ENCODE measurements around the gene ALDH1A2.
A peak's percentile ranks its signal among the peaks of the same experiment; 100 is the strongest.
"Not testable (repeated sequence)": the region's sequence is repeated elsewhere in the genome, so short reads cannot be mapped to it uniquely, and the experiment has no call there.

ALDH1A2 gene

GRCh38 chr15:58081891-58082290 is 16.4 kb upstream of the ALDH1A2 start:
- DNase-seq (ENCODE audit: low spot score) = no peak
- peaks cover 2% of the 10 kb centered on the region for H3K4me1 Mint-ChIP-seq (ENCODE audit: low read depth)
- no peaks in the 10 kb centered on the region for H3K36me3 Mint-ChIP-seq (ENCODE audit: low read depth)
- H3K9me3 Mint-ChIP-seq = no peaks in the 10 kb centered on the region
- no peak overlapping the region for H3K27ac Mint-ChIP-seq
- no peaks in the 10 kb centered on the region for H3K27me3 Mint-ChIP-seq (ENCODE audit: low read depth)
- no peak overlapping the region for H3K4me3 Mint-ChIP-seq

GRCh38 chr15:58081456-58081855 is 15.9 kb upstream of the ALDH1A2 start:
- Mint-ChIP-seq H3K4me1 (ENCODE audit: low read depth) (peaks cover 2% of the 10 kb centered on the region), H3K9me3 (no peaks in the 10 kb centered on the region), H3K27me3 (ENCODE audit: low read depth) (no peaks in the 10 kb centered on the region), H3K4me3 (no peak overlapping the region), H3K36me3 (ENCODE audit: low read depth) (no peaks in the 10 kb centered on the region), H3K27ac (no peak overlapping the region)
- DNase-seq (ENCODE audit: low spot score) = no peak

- not testable (repeated sequence) for H3K9me3 Mint-ChIP-seq; H3K27ac Mint-ChIP-seq; H3K27me3 Mint-ChIP-seq (ENCODE audit: low read depth); DNase-seq (ENCODE audit: low spot score); H3K4me3 Mint-ChIP-seq; H3K36me3 Mint-ChIP-seq (ENCODE audit: low read depth); H3K4me1 Mint-ChIP-seq (ENCODE audit: low read depth)
Observed at GRCh38 chr15:58080959-58081358, 15.4 kb upstream of the ALDH1A2 start.

- no peak for DNase-seq (ENCODE audit: low spot score)
- Mint-ChIP-seq H3K27ac (no peak overlapping the region), H3K36me3 (ENCODE audit: low read depth) (no peaks in the 10 kb centered on the region), H3K4me1 (ENCODE audit: low read depth) (peaks cover 2% of the 10 kb centered on the region), H3K27me3 (ENCODE audit: low read depth) (peaks cover 2% of the 10 kb centered on the region), H3K9me3 (no peaks in the 10 kb centered on the region), H3K4me3 (no peak overlapping the region)
Observed at GRCh38 chr15:58080398-58080797, 14.9 kb upstream of the ALDH1A2 start.

GRCh38 chr15:58078591-58078990 is 13.1 kb upstream of the ALDH1A2 start:
- H3K27ac Mint-ChIP-seq = no peak overlapping the region
- peaks cover 5% of the 10 kb centered on the region for H3K27me3 Mint-ChIP-seq (ENCODE audit: low read depth)
- no peak for DNase-seq (ENCODE audit: low spot score)
- no peaks in the 10 kb centered on the region for H3K9me3 Mint-ChIP-seq
- no peak overlapping the region for H3K4me3 Mint-ChIP-seq
- no peaks in the 10 kb centered on the region for H3K4me1 Mint-ChIP-seq (ENCODE audit: low read depth)
- H3K36me3 Mint-ChIP-seq (ENCODE audit: low read depth) = no peaks in the 10 kb centered on the region

GRCh38 chr15:58077427-58077826 is 11.9 kb upstream of the ALDH1A2 start:
- Mint-ChIP-seq H3K36me3 (ENCODE audit: low read depth) (no peaks in the 10 kb centered on the region), H3K4me3 (no peak overlapping the region), H3K9me3 (no peaks in the 10 kb centered on the region), H3K27me3 (ENCODE audit: low read depth) (peaks cover 11% of the 10 kb centered on the region), H3K4me1 (ENCODE audit: low read depth) (no peaks in the 10 kb centered on the region), H3K27ac (no peak overlapping the region)
- DNase-seq (ENCODE audit: low spot score) = no peak

- no peak overlapping the region for H3K4me3 Mint-ChIP-seq
- no peaks in the 10 kb centered on the region for H3K9me3 Mint-ChIP-seq
- H3K27me3 Mint-ChIP-seq (ENCODE audit: low read depth) = peaks cover 26% of the 10 kb centered on the region
- DNase-seq (ENCODE audit: low spot score) = no peak
- no peak overlapping the region for H3K27ac Mint-ChIP-seq
- H3K4me1 Mint-ChIP-seq (ENCODE audit: low read depth) = no peaks in the 10 kb centered on the region
- no peaks in the 10 kb centered on the region for H3K36me3 Mint-ChIP-seq (ENCODE audit: low read depth)
Observed at GRCh38 chr15:58074452-58074851, 8.9 kb upstream of the ALDH1A2 start.

- Mint-ChIP-seq H3K27me3 (ENCODE audit: low read depth) (peaks cover 50% of the 10 kb centered on the region), H3K27ac (no peak overlapping the region), H3K36me3 (ENCODE audit: low read depth) (no peaks in the 10 kb centered on the region), H3K4me3 (no peak overlapping the region), H3K4me1 (ENCODE audit: low read depth) (peaks cover 3% of the 10 kb centered on the region), H3K9me3 (no peaks in the 10 kb centered on the region)
- DNase-seq (ENCODE audit: low spot score) = peak; percentile 29
Observed at GRCh38 chr15:58070801-58071418, 5.4 kb upstream of the ALDH1A2 start.

- H3K4me1 Mint-ChIP-seq (ENCODE audit: low read depth) = peaks cover 3% of the 10 kb centered on the region
- H3K27me3 Mint-ChIP-seq (ENCODE audit: low read depth) = peaks cover 58% of the 10 kb centered on the region
- H3K36me3 Mint-ChIP-seq (ENCODE audit: low read depth) = no peaks in the 10 kb centered on the region
- no peak for DNase-seq (ENCODE audit: low spot score)
- H3K27ac Mint-ChIP-seq = no peak overlapping the region
- no peaks in the 10 kb centered on the region for H3K9me3 Mint-ChIP-seq
- H3K4me3 Mint-ChIP-seq = no peak overlapping the region
Observed at GRCh38 chr15:58069008-58069407, 3.5 kb upstream of the ALDH1A2 start.

- H3K9me3 Mint-ChIP-seq = no peaks in the 10 kb centered on the region
- peaks cover 70% of the 10 kb centered on the region for H3K27me3 Mint-ChIP-seq (ENCODE audit: low read depth)
- H3K4me3 Mint-ChIP-seq = peak overlapping the region; percentile 64
- no peak overlapping the region for H3K27ac Mint-ChIP-seq
- no peaks in the 10 kb centered on the region for H3K36me3 Mint-ChIP-seq (ENCODE audit: low read depth)
- peak; percentile 52 for DNase-seq (ENCODE audit: low spot score)
- H3K4me1 Mint-ChIP-seq (ENCODE audit: low read depth) = peaks cover 3% of the 10 kb centered on the region
Observed at GRCh38 chr15:58066042-58066867, 744 bp upstream of the ALDH1A2 start.

- no peaks in the 10 kb centered on the region for H3K9me3 Mint-ChIP-seq
Observed at GRCh38 chr15:58064980-58065444, 499 bp downstream of the ALDH1A2 start.

GRCh38 chr15:58064082-58064979 is 1.2 kb downstream of the ALDH1A2 start:
- no peak for DNase-seq (ENCODE audit: low spot score)
- H3K4me1 Mint-ChIP-seq (ENCODE audit: low read depth) = peaks cover 3% of the 10 kb centered on the region
- no peaks in the 10 kb centered on the region for H3K36me3 Mint-ChIP-seq (ENCODE audit: low read depth)
- no peak overlapping the region for H3K4me3 Mint-ChIP-seq
- H3K9me3 Mint-ChIP-seq = no peaks in the 10 kb centered on the region
- H3K27ac Mint-ChIP-seq = no peak overlapping the region
- peaks cover 69% of the 10 kb centered on the region for H3K27me3 Mint-ChIP-seq (ENCODE audit: low read depth)

More at GRCh38 chr15:58064980-58065444, 499 bp downstream of the ALDH1A2 start:
- H3K4me1 Mint-ChIP-seq (ENCODE audit: low read depth) = peaks cover 3% of the 10 kb centered on the region
- H3K4me3 Mint-ChIP-seq = no peak overlapping the region
- no peak for DNase-seq (ENCODE audit: low spot score)
- peaks cover 76% of the 10 kb centered on the region for H3K27me3 Mint-ChIP-seq (ENCODE audit: low read depth)
- H3K36me3 Mint-ChIP-seq (ENCODE audit: low read depth) = no peaks in the 10 kb centered on the region
- H3K27ac Mint-ChIP-seq = no peak overlapping the region

GRCh38 chr15:58063614-58064013 is 1.9 kb downstream of the ALDH1A2 start:
- H3K9me3 Mint-ChIP-seq = no peaks in the 10 kb centered on the region
- no peak for DNase-seq (ENCODE audit: low spot score)
- H3K27me3 Mint-ChIP-seq (ENCODE audit: low read depth) = peaks cover 68% of the 10 kb centered on the region
- H3K4me3 Mint-ChIP-seq = no peak overlapping the region
- H3K4me1 Mint-ChIP-seq (ENCODE audit: low read depth) = peaks cover 3% of the 10 kb centered on the region
- H3K36me3 Mint-ChIP-seq (ENCODE audit: low read depth) = no peaks in the 10 kb centered on the region
- H3K27ac Mint-ChIP-seq = no peak overlapping the region

GRCh38 chr15:58062983-58063382 is 2.5 kb downstream of the ALDH1A2 start:
- H3K4me3 Mint-ChIP-seq = no peak overlapping the region

More at GRCh38 chr15:58062983-58063382, 2.5 kb downstream of the ALDH1A2 start:
- Mint-ChIP-seq H3K27ac (no peak overlapping the region), H3K27me3 (ENCODE audit: low read depth) (peaks cover 70% of the 10 kb centered on the region), H3K4me1 (ENCODE audit: low read depth) (peaks cover 3% of the 10 kb centered on the region), H3K9me3 (no peaks in the 10 kb centered on the region), H3K36me3 (ENCODE audit: low read depth) (no peaks in the 10 kb centered on the region)
- DNase-seq (ENCODE audit: low spot score) = no peak
